ACC112 (cell line): ENCODE results near the gene ANXA9.

ENCODE experiments used
- H2AFZ ChIP-seq: fragments of 200-600 bp; sonication (generic); one replicate; pipeline ENCODE4 v1.6.0; 2017; ENCODE audit warnings: antibody characterized with exemption, low read length; ENCODE audit not compliant: unreplicated experiment
- H3K27ac ChIP-seq: fragments of 200-600 bp; sonication (generic); 2 replicates; pipeline ENCODE4 v1.5.1; 2014; ENCODE audit warnings: low read depth, mild to moderate bottlenecking, antibody characterized with exemption, low read length, moderate library complexity
- H3K27me3 ChIP-seq: fragments of 200-600 bp; sonication (generic); 2 replicates; pipeline ENCODE4 v1.6.1; 2014; ENCODE audit warnings: mild to moderate bottlenecking, antibody characterized with exemption, low read length, moderate library complexity, mixed read lengths; ENCODE audit not compliant: insufficient read depth
- H3K36me3 ChIP-seq: fragments of 200-600 bp; sonication (generic); 2 replicates; pipeline ENCODE4 v1.6.1; 2016; ENCODE audit warnings: mild to moderate bottlenecking, antibody characterized with exemption, low read length, moderate library complexity, mixed read lengths; ENCODE audit not compliant: insufficient read depth
- H3K4me1 ChIP-seq: fragments of 200-600 bp; sonication (generic); one replicate; pipeline ENCODE4 v1.6.1; 2016; ENCODE audit warnings: low read length, mixed read lengths; ENCODE audit not compliant: insufficient read depth, unreplicated experiment, control insufficient read depth
- H3K4me3 ChIP-seq: fragments of 200-600 bp; sonication (generic); 2 replicates; pipeline ENCODE4 v1.5.1; 2014; ENCODE audit warnings: mild to moderate bottlenecking, low read depth, low read length
- H3K79me2 ChIP-seq: fragments of 200-600 bp; sonication (generic); one replicate; pipeline ENCODE4 v1.6.0; 2016; ENCODE audit warnings: low read length; ENCODE audit not compliant: control insufficient read depth, unreplicated experiment, insufficient read depth

Gene ANXA9, protein sequence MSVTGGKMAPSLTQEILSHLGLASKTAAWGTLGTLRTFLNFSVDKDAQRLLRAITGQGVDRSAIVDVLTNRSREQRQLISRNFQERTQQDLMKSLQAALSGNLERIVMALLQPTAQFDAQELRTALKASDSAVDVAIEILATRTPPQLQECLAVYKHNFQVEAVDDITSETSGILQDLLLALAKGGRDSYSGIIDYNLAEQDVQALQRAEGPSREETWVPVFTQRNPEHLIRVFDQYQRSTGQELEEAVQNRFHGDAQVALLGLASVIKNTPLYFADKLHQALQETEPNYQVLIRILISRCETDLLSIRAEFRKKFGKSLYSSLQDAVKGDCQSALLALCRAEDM

DNA sequence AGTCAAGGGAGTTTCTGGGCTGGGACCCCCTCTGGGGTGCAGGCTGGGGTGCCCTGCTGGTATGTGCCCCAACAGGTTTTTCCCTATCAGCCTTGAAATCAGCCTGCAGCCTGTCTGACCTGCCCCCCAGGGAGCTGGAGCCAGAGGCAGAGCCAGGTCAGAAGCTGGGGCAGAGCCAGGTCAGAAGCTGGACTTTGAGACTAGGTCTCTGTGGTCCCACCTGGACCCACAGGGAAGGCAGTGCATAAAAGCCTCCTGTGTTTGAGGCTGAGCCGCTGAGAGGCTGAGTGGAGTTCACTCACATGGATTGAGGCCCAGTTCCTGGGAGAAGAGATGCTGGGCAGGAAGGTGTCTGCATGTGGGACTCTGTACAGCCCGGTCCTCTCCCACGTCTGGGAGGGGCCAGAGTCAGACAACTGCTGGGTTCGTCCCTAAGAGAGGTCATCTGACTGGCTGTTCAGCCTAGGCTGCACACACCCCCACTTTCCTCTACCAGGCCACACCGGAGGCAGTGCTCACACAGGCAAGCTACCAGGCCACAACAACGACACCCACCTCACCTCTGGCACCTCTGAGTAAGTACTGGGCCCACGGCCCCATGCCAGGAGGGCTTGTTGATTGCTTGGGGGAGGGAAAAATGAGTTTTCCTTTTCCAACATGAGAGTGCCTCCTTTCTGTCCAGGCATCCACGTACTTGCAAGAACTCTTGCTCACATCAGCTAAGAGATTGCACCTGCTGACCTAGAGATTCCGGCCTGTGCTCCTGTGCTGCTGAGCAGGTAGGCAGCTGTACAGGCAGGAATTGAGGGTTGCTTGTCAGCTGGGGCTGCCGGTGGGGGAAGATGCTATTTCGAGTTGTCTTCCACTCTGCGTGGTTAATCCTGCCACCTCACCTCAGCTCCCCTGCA is at the start of gene ANXA9:
ANXA9 (plus strand) TSS at position 488 of the 908 bp plus-strand sequence. CDS start 814 bp downstream, outside the sequence.
- Histone ChIP-seq H3K27ac (no peak within 1 kb of the TSS), H3K4me1 (peaks cover 38% of the 10 kb centered on the region)

DNA sequence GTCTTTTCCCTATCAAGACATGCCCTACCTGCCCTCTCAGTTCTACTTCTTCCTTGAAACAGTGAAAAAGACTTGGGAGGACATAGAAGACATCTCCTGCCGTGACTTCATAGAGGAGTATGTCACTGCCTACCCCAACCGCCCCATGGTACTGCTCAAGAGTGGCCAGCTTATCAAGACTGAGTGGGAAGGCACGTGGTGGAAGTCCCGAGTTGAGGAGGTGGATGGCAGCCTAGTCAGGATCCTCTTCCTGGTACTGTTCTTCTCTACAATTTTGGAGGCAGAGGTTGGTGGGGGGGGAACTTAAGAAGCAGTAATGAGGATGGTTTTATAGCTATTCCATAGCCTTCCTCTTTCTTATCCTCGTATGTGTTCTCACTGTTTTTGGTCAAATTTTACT is 37.2 kb upstream of the ANXA9 start:
- Histone ChIP-seq H3K27me3 (no peaks in the 10 kb centered on the region), H3K4me1 (no peaks in the 10 kb centered on the region), H3K27ac (no peak overlapping the region), H3K79me2 (no peaks in the 10 kb centered on the region), H3K4me3 (no peak overlapping the region), H3K36me3 (peaks cover 16% of the 10 kb centered on the region; the same call in 1 of the 2 replicates), H2AFZ (no peak overlapping the region)

More for the DNA sequence above, at the start of gene ANXA9:
- no peak within 1 kb of the TSS for H2AFZ ChIP-seq
- no peak within 1 kb of the TSS for H3K4me3 ChIP-seq
- H3K27me3 ChIP-seq, result no peaks in the 10 kb centered on the region
- H3K79me2 ChIP-seq, result no peaks in the 10 kb centered on the region
- no peaks in the 10 kb centered on the region for H3K36me3 ChIP-seq

DNA sequence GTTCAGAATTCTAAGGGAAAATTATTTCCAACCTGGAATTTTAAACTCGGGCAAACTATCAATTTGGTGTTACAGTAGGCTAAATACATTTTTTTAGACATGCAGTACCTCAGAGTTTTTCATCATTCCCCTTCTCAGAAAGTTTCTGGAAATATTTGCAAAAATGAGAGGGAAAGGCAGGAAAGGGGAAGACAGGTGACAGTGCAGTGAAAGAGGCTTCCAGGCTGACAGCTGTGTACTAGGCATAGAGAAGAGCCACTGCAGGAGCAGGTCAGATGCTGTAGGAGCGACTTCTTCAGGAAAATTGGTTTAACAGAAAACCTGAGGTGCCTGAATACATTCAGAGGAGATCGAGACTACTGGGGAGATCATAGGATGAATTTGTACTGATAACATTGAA is 27.4 kb upstream of the ANXA9 start:
- Histone ChIP-seq H3K27me3 (no peaks in the 10 kb centered on the region), H3K79me2 (no peaks in the 10 kb centered on the region), H3K36me3 (peaks cover 15% of the 10 kb centered on the region), H3K4me3 (no peak overlapping the region), H3K4me1 (no peaks in the 10 kb centered on the region), H2AFZ (no peak overlapping the region), H3K27ac (no peak overlapping the region)

DNA sequence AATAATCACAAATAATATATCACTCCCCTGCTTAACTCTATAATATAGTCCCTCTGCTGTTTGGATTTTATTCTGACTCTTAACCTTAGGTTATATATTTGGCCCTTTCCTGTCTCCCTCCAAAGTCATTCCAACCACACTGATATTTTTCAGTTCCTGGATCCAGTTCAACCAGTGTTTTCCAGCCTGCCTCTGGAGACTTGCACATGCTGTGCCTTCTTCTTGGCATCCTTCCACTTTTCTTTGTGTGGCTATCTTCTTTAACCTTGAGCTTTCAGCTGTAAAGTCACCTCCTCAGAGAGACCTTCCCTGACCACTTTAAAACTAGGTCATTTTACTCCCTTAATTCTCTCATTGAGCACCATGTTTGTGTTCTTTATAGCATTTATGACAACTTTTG is 26.8 kb upstream of the ANXA9 start:
- H3K79me2 ChIP-seq, result no peaks in the 10 kb centered on the region
- no peaks in the 10 kb centered on the region for H3K4me1 ChIP-seq
- peaks cover 15% of the 10 kb centered on the region for H3K36me3 ChIP-seq
- no peak overlapping the region for H2AFZ ChIP-seq
- H3K4me3 ChIP-seq, result no peak overlapping the region
- H3K27me3 ChIP-seq, result no peaks in the 10 kb centered on the region
- H3K27ac ChIP-seq, result no peak overlapping the region

DNA sequence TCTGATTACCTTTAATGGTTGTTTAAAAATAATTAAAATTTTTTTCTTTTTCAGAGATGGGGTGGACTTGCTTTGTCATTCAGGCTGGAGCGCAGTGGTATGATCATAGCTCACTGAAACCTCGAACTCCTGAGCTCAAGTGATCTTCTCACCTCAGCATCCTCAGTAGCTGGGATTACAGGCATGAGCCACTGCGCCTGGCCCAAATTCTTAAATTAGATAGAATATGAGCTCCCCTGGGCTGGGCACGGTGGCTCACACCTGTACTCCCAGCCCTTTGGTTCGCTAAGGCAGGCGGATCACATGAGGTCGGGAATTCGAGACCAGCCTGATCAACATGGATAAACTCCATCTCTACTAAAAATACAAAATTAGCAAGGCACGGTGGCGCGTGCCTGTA is 24.4 kb upstream of the ANXA9 start:
- no peak overlapping the region for H3K4me3 ChIP-seq
- H3K27me3 ChIP-seq, result no peaks in the 10 kb centered on the region
- no peaks in the 10 kb centered on the region for H3K4me1 ChIP-seq
- H3K79me2 ChIP-seq, result no peaks in the 10 kb centered on the region
- peaks cover 8% of the 10 kb centered on the region; the same call in 1 of the 2 replicates for H3K36me3 ChIP-seq
- no peak overlapping the region for H3K27ac ChIP-seq
- no peak overlapping the region for H2AFZ ChIP-seq

DNA sequence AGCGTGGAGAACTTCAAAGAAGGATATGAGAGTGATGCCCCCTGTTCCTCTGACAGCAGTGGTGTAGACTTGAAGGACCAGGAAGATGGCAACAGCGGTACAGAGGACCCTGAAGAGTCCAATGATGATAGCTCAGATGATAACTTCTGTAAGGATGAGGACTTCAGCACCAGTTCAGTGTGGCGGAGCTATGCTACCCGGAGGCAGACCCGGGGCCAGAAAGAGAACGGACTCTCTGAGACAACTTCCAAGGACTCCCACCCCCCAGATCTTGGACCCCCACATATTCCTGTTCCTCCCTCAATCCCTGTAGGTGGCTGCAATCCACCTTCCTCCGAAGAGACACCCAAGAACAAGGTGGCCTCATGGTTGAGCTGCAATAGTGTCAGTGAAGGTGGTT is 21.4 kb upstream of the ANXA9 start:
- Histone ChIP-seq H3K4me1 (no peaks in the 10 kb centered on the region), H3K36me3 (peaks cover 16% of the 10 kb centered on the region; the same call in 1 of the 2 replicates), H3K4me3 (no peak overlapping the region), H3K27ac (no peak overlapping the region), H3K79me2 (no peaks in the 10 kb centered on the region), H3K27me3 (no peaks in the 10 kb centered on the region), H2AFZ (no peak overlapping the region)

DNA sequence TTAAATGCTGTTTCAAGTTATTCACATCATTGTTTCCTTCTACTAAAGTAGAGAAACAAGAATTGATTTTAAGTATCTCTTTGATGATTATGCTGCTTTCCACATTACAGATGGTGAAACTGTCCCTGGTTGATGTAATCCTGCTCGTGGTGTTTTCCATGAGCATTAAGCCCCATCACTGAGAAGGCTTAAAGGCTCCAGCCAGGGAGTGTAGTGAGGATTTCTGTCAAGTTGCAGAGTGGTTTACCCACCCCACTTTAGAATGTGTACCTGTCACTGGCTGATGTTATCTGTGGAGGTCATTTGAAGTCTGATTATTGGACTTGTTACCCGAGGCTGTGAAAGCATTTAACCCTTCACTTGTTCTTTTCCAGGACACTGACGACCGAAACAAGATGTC is 20.3 kb upstream of the ANXA9 start:
- no peak overlapping the region for H2AFZ ChIP-seq
- H3K4me3 ChIP-seq, result no peak overlapping the region
- no peaks in the 10 kb centered on the region for H3K4me1 ChIP-seq
- no peak overlapping the region for H3K27ac ChIP-seq
- no peaks in the 10 kb centered on the region for H3K27me3 ChIP-seq
- peaks cover 21% of the 10 kb centered on the region; the same call in 1 of the 2 replicates for H3K36me3 ChIP-seq
- H3K79me2 ChIP-seq, result no peaks in the 10 kb centered on the region

DNA sequence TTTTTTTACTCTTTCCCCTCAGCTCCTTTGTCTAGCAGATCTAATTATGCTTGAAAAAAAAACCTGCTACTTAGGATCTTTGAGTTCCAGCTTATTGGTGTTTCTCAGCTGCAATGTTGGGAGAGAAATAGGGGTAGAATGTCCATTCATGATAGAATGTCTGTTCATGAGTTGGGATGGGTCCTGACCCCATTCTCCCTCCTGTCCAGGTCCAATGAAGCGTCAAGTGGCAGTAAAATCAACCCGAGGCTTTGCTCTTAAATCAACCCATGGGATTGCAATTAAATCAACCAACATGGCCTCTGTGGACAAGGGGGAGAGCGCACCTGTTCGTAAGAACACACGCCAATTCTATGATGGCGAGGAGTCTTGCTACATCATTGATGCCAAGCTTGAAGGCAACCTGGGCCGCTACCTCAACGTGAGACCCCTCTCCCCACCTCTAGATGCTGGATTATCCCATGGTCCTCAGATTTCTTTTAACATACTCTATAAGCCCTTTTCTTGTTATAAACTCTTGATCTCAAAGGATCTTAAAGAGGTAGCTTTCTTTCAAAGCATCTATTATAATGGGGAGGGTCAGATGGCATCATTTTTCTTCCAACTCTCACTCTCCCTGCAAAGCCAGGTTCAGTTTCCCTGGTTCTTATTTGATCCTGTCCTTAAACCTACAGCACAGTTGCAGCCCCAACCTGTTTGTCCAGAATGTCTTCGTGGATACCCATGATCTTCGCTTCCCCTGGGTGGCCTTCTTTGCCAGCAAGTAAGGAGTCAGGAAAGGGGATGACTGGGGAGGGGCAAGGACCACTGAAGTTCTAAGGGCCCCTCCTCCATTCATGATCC is 18.6 kb upstream of the ANXA9 start:
- H2AFZ ChIP-seq, result no peak overlapping the region
- H3K4me3 ChIP-seq, result no peak overlapping the region
- H3K27ac ChIP-seq, result no peak overlapping the region
- H3K4me1 ChIP-seq, result no peaks in the 10 kb centered on the region
- no peaks in the 10 kb centered on the region for H3K27me3 ChIP-seq
- H3K36me3 ChIP-seq, result peaks cover 32% of the 10 kb centered on the region
- peaks cover 4% of the 10 kb centered on the region for H3K79me2 ChIP-seq

DNA sequence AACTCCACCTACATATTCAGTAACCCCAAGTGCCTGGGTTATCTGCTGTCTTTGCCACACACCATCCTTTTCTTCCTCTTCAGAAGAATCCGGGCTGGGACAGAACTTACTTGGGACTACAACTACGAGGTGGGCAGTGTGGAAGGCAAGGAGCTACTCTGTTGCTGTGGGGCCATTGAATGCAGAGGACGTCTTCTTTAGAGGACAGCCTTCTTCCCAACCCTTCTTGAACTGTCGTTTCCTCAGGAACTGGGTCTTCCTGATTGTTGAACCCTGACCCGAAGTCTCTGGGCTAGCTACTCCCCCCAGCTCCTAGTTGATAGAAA is 18.0 kb upstream of the ANXA9 start:
- Histone ChIP-seq H3K4me1 (no peaks in the 10 kb centered on the region), H3K4me3 (no peak overlapping the region), H2AFZ (no peak overlapping the region), H3K36me3 (peaks cover 32% of the 10 kb centered on the region), H3K27ac (no peak overlapping the region), H3K79me2 (peaks cover 10% of the 10 kb centered on the region), H3K27me3 (no peaks in the 10 kb centered on the region)

DNA sequence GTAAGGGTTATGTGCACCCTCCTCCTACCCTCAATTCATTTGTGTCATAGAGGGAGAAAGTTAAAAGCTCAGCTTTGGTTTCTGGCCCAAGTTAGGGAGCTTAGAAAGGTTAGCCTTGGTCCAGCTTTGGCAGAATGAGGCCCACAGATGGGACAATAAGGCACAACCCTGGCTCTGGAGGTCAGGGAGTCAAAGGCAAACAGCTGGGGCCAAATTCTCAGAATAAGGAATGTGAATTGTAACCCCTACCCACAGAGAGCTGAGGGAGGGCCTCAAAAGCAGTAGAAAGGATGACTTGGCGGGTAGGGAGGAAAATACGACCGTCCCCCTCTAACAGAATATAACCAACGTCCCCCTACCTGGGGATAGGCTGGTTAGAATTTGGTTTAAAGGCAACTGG is 16.5 kb upstream of the ANXA9 start:
- H3K4me3 ChIP-seq, result no peak overlapping the region
- peaks cover 21% of the 10 kb centered on the region for H3K79me2 ChIP-seq
- no peaks in the 10 kb centered on the region for H3K27me3 ChIP-seq
- H3K27ac ChIP-seq, result no peak overlapping the region
- peaks cover 2% of the 10 kb centered on the region for H3K4me1 ChIP-seq
- H2AFZ ChIP-seq, result no peak overlapping the region
- H3K36me3 ChIP-seq, result peaks cover 31% of the 10 kb centered on the region
